NCI-H345 treated with DMSO at 0.1 percent for 48 hours (cell line): ENCODE measurements around the gene ZFY.

Experiments
- DNase-seq: peaks from one replicate; lab custom pipeline; 2025; ENCODE audit not compliant: unreplicated experiment; lab: John Stamatoyannopoulos, UW

Gene ZFY

DNA sequence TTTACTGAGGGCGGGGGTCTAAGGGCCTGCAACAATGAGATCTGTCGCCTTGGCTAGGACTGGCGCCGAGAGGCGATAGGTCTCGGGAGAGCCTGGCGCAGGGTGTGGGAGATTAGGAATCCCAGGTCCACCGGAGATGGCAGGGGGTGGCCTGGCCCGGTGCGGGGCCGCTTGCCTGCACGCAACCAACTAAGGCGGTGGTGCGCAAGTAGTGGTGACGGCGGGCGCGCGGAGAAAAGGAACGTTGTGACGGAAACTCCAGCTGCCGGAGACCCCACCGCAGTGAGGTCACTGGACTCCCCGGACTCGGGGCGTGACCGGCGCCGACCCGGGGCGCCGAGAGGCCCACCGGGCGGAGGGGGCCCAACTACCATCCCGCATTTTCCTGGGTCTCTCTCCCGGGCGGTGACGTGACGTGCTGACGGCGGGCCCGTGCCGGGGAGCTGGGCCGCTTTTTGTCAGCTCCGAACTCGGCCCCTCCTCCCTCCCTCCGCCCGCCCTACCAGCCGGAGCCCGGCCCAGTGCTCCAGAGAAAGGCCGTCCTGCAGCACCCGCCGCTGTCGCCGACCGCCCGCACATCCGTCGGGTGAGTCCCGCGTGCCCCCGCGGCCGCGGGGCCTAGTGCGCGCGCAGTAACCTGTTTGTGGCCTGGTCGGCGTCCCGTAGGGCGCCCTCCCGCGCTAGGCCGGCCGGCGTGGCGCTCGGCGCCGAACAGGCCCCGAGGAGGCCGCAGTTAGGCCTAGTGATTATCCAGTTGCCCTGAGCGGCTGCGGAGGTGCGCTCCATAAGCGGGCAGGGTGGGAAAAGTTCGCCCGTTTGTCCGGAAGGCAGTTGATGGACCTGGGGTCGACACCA lies at the start of gene ZFY:
ZFY (plus strand) TSS at position 521 of the 855 bp plus-strand sequence. CDS start 18,556 bp downstream, outside the sequence.
- no peak for DNase-seq

GRCh38 chrY:2885880-2886279 lies 49.3 kb upstream of the ZFY start:
- no peak for DNase-seq

DNA sequence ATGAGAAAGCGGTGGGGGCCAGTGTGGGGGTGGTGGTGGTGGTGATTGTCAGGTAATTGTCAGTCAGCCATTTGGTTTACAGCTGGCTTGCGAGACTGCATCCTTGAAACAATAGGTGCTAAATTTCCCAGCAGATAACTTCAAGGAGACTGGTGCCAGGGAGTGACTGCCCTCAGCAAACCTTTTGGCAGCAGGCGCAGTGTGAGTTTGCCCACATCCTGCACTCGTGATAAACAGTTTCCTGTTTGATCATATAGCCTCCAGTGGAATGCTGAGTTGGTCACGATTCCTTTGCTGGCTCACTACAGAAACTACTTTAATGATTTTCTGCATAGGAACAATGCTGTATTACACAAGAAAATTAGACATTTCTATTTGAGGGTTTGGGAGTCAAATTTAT lies 47.8 kb upstream of the ZFY start:
- no peak for DNase-seq

DNA sequence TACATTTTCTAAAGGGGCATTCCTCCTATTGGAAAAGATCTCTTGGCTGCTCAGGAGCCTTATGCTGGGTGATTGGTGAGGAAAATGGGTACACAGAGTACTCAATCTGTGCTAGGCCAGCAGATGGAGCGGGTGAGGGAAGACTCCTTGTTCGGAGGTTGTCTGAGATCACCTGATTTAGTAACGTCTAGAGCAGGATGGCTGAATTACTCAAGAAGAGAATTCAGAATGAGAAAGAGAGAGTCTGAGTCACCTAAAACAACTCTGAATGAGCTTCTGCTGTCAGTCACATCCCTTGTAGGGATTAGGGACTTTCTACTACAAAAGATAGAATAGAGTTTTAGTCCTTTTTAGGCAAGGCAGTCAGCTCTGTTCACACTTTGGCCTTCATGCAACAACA lies 47.2 kb upstream of the ZFY start:
- DNase-seq: no peak

GRCh38 chrY:2893471-2893870 lies 41.7 kb upstream of the ZFY start:
- DNase-seq: no peak

GRCh38 chrY:2896050-2896449 lies 39.1 kb upstream of the ZFY start:
- DNase-seq: no peak

DNA sequence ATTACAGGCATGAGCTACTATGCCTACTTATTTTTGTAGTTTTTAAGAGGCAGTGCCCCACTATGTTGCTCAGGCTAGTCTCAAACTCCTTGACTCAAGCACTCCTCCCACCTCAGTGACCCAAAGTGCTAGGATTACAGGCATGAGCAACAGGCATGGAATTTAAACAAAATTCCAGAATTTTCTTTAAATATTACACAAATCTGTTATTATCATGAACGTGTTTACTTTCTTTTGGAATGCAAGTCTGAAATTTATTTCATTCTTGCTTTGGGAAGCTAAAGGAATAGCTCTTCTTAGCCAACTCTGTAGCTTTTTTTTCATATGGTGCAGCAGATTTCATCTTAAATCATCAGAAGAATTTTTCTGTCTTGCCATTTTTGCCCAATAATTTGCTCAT lies 27.8 kb upstream of the ZFY start:
- no peak for DNase-seq

GRCh38 chrY:2913066-2913815 lies 21.9 kb upstream of the ZFY start:
- DNase-seq: no peak

DNA sequence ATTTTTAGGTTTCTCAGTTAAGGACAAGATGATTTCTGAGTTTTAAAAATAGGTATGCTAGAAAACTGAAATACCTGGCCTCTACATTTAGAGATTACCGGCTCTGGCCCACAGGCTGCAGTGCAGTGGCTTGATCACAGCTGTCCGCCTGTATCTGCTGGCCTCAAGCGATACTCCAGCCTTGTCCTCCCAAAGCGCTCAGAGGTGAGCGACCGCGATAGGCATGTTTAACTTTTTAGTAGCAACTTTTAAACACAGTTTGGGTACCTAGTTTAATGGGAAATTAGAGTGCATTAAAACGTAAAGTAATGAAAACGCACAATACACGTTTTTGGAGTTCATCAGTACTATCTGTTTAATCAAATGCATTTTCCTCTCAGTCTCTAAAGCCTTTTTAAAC lies 1.1 kb upstream of the ZFY start:
- DNase-seq: no peak

DNA sequence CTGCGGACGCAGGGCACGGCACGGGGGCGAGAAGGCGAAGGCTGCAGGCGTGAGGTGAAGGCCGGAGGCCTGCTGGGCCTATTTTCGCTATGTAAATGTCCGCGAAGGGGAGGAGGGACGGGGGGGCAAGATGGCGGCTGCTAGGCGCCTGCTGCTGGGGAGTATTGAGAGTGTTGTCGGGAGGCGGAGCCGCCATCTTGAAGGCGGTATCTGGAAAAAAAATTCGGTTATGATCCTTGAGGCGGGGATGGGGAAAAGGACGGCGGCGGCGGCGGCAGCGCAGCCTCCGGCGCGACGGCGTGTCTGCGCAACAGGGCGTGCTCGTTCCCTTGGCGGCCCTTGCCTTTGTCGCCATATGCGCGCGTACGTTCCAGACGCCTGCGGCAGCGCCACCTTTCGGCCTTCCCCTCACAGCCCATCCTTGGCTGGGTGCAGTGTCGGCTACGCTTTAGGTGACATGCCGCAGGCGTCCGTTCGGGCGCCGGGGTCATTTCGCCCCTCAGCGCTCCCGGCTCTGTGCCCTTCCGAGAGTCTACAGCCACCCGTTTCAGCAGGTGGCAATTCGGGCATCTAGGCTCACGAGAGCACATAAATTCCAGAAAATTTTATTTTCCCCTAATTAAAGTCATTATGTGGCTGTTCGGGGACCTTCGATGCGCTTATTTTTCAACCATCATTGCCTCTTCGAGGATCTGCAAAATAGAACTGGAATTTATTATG lies 695 bp downstream of the ZFY start:
- no peak for DNase-seq

DNA sequence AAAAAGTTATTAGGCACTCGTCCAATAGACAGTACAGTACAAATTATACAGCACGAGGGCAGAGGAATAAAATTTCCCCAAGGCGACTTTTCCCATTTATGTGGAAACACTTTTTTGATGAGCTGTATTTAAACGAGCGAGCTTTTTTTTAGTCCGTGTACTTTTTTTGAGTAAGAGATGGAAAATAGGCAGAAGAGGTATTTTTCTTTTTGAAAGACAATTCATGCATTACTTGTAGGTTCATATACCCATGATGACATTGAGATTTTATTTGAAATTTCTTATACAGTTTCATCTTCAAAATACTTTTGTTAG lies 1.2 kb downstream of the ZFY start:
- DNase-seq: no peak

DNA sequence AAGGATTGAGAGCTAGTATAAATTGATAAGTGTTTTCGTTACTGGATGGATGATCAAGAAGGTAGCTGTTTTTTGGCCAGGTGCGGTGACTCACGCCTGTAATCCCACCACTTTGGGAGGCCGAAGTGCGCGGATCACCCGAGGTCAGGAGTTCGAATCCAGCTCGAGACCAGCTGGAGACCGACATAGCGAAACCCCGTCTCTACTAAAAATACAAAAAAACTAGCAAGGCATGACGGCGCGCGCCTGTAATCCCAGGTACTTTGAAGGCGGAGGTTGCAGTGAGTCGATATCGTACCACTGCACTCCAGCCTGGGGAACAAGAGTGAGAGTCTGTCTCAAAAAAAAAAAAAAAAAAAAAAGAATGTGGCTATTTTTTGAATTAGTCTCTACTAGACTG lies 2.0 kb downstream of the ZFY start:
- DNase-seq: no peak

- DNase-seq: no peak
These were observed 14.5 kb downstream of the ZFY start for GRCh38 chrY:2949590-2950252.

DNA sequence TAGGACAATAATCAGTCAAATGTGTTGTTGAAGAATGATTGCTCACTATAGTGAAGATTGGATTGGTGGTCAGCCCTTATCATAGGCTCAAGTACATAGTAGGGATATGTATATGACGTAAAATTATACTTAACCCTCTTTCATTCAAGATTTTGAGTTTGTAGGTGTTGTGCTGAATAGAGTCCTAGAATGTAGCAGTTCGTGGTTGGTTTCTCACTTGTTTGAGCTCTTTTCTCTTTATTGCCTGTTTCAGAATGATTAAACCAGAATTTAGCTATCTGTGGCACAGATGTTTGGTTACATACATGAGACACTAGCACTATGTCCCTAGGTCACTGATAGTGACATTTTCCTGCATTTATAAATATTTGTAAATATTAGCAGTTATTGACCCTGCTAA lies 15.5 kb downstream of the ZFY start:
- DNase-seq: no peak

DNA sequence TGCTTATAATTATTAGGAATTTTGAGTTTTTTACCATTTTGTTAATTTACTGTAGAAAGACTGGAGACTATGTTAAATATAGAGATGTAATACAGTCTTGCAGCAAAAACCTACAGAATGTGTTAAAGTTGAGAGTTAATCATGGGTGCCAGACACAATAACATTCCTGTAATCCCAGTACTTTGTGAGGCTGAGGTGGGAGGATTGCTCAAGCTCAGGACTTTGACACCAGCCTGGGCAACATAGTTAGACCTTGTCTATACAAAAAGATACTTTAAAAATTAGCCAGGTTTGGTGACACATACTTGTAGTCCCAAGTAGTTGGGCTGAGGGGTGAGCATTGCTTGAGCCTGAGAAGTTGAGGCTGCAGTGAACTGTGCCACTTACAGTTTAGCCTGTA lies 17.7 kb downstream of the ZFY start:
- no peak for DNase-seq

DNA sequence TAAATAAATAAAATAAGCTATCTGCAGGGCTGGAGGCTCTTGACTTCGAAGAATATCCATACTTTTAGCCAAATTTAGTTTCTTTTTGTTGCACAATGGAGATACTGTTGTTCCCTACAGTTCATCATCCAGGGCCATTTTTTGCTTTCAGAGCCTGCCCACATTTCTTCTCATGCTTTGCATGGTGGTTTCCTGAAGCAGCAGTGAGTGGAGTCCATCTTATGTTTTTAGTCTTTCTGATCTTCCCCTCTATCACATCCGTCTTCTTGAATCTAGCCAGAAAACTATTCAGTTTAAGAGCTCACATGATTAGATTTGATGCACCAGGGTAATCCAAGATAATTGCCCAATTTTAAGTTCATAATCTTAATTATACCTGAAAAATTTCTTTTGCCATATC lies 19.6 kb downstream of the ZFY start:
- DNase-seq: no peak

DNA sequence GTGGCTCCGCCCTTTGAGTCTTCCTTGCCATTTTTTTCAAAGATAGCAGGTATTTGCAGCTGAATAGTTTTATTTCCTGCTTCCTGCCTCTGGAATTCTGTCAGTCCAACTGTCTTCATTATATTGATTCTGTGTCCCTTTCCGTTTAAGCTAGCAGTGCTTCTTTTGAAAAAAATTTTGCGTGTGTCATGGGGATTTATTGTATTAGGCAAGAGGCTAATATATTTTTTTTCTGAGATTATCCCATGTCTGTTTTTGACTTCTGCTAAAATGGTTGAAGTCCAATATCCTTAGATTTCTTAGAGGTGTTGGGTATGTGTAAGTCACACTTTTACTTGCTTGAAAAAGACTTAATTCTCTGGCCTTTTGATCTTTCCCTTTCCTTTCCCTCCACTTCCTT lies 20.4 kb downstream of the ZFY start:
- no peak for DNase-seq

DNA sequence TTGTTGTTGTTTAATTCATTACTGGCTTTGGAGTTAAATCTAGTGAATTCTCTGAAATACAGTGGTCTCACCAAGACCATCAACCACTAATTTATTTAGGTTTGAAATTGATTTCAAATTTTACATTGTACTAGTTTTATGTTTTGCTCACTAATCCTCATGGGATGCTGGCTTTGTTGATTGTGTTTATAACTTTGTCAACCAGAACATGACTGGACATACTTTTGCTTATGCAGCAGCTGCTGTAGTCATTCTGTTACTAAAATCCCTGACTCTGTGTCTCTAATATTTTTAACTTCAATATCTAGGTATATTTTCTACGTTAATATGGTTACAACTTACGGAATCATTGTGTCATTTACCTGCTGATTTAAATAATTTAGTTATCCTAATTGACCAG lies 26.9 kb downstream of the ZFY start:
- DNase-seq: no peak

- no peak for DNase-seq
These were observed 29.6 kb downstream of the ZFY start for GRCh38 chrY:2964814-2965213.

- no peak for DNase-seq
These were observed 30.4 kb downstream of the ZFY start for GRCh38 chrY:2965629-2966028.

DNA sequence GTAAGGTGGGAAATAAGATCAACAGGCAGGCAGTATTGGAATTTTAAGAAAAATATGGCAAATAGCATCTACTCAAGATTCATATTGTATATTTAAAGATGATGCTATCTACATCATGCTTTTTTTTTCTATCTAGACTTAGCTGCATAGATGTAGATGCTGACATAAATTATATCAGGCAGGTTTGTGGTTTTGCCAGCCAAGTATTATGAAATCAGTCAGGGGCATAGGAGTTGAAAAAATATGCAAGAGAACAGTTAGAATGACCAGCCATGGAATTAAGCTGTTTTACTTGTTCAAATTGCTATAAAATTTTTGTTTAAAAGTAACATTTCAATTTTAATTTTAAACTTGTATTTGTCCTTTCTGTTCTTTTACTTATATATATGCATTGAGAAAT lies 34.4 kb downstream of the ZFY start:
- no peak for DNase-seq
